ENCODE data around the gene ZBP1.

Gene ZBP1

DNA sequence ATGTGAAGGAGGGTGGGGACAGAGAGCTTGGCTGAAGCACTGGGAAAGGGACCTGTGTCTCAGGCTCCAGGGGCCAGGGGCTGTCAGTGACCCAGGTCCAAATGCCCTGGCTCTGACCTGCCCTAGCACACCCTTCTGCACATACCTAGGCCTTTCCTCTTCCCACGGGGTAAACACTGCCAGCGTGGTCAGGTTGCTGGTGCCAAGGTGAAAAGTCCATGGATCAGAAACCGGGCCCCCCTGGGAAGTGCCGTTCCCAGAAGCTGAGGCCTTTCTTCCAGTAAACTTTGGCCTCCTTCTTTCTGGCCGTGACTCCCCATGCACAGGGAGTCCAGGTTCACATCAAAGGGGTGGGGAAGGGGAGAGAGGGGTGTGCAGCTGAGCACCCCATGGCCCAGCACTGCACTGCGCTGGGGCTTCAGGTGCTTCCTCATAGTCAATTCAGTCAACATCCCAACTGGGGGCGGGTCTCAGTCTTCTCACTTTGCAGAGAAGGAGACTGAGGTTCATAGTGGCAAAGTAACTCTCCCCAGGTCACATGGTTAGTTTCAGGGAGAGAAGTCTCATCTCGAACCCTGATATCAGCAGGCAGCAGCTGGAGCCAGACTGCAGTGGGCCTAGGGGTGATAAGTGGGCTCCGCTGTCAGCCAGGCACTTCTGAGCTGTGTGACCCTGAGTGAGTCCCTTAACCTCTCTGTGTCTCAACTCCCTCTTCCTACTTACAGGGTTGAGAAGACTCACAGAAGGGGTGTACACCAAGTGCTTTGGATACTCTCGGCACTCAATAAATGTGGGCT lies 42.3 kb downstream of the ZBP1 start:
- DNase-seq (ENCODE audit: low spot score), result no peak
- Histone ChIP-seq H3K27ac (no peak overlapping the region), H3K4me3 (no peak overlapping the region)
- TF ChIP-seq, protein P1, sequence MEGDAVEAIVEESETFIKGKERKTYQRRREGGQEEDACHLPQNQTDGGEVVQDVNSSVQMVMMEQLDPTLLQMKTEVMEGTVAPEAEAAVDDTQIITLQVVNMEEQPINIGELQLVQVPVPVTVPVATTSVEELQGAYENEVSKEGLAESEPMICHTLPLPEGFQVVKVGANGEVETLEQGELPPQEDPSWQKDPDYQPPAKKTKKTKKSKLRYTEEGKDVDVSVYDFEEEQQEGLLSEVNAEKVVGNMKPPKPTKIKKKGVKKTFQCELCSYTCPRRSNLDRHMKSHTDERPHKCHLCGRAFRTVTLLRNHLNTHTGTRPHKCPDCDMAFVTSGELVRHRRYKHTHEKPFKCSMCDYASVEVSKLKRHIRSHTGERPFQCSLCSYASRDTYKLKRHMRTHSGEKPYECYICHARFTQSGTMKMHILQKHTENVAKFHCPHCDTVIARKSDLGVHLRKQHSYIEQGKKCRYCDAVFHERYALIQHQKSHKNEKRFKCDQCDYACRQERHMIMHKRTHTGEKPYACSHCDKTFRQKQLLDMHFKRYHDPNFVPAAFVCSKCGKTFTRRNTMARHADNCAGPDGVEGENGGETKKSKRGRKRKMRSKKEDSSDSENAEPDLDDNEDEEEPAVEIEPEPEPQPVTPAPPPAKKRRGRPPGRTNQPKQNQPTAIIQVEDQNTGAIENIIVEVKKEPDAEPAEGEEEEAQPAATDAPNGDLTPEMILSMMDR (IDR thresholded peaks at IDR 0.05), result no peak

DNA sequence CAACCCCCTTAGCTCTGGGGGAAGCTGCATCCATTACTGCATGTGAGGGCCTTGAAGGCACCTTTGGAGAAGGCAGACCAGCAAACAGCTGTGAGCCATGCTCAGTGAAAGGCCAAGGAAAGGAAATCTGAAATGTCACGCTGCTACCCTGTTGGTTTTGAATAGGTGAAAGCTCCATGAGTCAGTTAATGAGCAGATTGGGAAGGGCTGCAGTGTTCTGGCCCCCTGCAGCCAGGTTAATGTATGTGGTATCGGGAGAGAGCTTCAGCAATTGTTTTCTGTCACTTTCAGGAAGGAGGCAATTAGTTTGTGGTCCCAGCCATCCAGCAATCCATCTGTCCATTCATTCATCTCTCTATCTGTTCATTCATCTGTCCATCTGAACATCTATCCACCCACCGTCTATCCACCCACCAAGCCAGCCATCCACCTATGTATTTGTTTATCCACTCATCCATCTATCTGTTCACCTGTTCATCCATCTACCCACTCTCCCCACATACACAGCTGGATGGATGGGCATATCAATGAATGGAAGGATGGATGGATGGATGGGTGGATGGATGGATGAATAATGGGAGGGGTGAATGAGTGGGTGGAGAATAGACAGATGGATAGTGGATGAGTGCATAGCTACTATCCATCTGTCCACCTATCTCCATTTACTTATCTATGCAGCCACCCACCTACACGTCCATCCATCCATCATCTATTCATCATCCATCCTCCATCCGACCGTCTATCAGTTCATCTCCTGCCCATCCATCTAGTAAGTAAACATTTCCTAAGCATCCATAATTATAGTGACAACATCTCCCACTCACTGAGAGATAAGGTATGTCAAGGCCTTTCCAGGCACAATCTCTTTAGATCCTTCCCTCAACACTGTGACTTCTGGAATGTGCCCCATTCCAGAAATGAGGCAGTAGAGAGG lies 43.3 kb downstream of the ZBP1 start:
- no peak for DNase-seq (ENCODE audit: low spot score)
- Histone ChIP-seq H3K4me3 (no peak overlapping the region), H3K27ac (no peak overlapping the region)
- TF ChIP-seq, protein P1 (IDR thresholded peaks at IDR 0.05), result no peak

DNA sequence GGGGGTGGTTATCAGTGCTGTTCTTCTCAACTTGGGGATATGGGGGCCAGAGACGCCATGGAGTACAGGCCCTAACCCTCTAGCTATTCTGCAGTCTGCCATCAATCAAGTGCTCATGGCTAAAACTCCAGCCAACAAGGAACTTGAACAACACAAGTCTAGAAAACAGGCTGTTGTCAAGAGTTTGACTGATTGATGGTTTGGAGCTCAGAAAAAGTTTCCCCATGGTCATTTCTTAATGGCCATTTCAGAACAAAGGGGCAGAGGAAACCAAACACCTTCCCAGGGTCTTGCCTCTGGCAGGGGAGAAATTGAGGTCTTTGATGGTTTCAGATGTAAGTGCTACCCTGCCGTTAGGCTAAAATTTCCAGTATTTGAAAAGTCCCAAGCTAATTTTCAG lies 44.2 kb downstream of the ZBP1 start:
- no peak for DNase-seq (ENCODE audit: low spot score)
- no peak overlapping the region for H3K27ac ChIP-seq
- no peak overlapping the region for H3K4me3 ChIP-seq
- TF ChIP-seq, protein P1 (IDR thresholded peaks at IDR 0.05), result no peak

DNA sequence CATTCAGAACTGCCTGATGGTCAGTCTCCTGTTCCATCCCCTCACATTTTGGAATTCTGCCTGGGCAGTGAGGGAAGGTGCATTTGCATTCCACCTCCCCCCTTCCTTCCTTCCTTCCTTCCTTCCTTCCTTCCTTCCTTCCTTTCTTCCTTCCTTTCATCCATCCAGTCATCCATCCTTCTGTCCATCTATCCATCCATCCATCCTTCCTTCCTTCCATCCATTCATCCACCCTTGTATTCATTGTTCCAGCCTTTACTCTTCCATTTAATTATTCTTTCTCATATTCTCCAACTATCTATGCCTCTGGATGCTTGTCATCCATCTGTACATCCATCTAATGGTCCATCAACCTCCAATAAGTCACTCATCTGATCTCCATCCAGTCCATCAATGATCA lies 45.3 kb downstream of the ZBP1 start:
- Histone ChIP-seq H3K27ac (no peak overlapping the region), H3K4me3 (no peak overlapping the region)
- TF ChIP-seq, protein P1 (IDR thresholded peaks at IDR 0.05), result no peak
- no peak for DNase-seq (ENCODE audit: low spot score)

DNA sequence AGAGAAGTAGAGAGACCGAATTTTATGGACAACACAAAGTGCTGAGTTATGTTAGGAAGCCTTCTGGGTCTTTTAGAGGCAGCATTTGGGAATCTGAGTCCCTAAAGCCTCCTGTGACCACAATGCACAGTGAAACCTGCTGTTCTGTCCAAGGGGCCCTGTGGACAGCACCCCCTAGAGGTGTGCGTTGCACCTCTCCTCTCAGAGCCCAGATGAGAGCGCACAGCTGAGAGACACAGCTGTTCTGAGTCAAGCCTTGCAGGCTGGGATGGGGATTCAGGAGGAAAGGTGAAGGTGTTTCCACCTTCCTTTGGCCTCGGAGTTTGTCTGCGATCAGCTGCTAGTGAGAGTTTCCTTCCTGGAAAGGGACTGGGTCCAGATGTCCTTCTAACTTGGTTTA lies 46.3 kb downstream of the ZBP1 start:
- no peak for DNase-seq (ENCODE audit: low spot score)
- Histone ChIP-seq H3K4me3 (no peak overlapping the region), H3K27ac (no peak overlapping the region)
- TF ChIP-seq, protein P1 (IDR thresholded peaks at IDR 0.05), result no peak

DNA sequence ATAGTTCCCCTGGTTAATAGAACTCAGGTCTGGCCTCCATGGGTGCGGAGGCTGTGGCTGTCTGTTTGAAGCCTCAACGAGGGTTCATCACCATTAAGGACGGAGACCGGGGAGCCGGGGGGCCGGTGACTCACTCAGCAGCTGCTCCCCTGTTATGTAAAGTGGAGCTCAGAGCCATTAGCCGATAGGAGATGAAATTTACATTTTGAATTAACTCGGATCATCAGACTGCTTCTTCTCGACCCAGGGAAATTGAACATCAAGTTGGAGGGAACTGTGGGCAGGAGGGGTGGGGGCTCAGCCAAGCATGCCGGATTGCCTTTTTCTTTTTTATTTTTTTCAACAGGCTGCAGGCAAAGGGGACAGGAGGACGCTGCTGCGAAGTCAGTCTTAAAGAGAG lies 47.0 kb downstream of the ZBP1 start:
- TF ChIP-seq, protein P1 (IDR thresholded peaks at IDR 0.05), result no peak
- DNase-seq (ENCODE audit: low spot score), result no peak
- no peak overlapping the region for H3K27ac ChIP-seq
- no peak overlapping the region for H3K4me3 ChIP-seq

All from coronary artery (tissue), 2 donors.